Fibroblast of lung (primary cell): ENCODE results near the gene NXNL2.

ENCODE experiments used
- EZH2 ChIP-seq: IDR thresholded peaks from 2 replicates; pipeline ENCODE4 v1.5.1; 2012; ENCODE audit warnings: low read length, control low read depth, mild to moderate bottlenecking; ENCODE audit errors: missing control alignments
- TF ChIP-seq, protein P1 (sequence below), 2 donors: IDR thresholded peaks in 1 of 2; conservative IDR thresholded peaks in 1 of 2; 1 replicate in 1 of 2; 2 replicates in 1 of 2; pipeline ENCODE4 v1.5.1; 2011 to 2012; ENCODE audit warnings: low read length in 2 of 2, control low read depth in 1 of 2, inconsistent platforms in 1 of 2, low read depth in 1 of 2, mild to moderate bottlenecking in 1 of 2

GRCh38 chr9:88536951-88537760 lies 2.2 kb downstream of the NXNL2 start:
- TF ChIP-seq, protein P1, sequence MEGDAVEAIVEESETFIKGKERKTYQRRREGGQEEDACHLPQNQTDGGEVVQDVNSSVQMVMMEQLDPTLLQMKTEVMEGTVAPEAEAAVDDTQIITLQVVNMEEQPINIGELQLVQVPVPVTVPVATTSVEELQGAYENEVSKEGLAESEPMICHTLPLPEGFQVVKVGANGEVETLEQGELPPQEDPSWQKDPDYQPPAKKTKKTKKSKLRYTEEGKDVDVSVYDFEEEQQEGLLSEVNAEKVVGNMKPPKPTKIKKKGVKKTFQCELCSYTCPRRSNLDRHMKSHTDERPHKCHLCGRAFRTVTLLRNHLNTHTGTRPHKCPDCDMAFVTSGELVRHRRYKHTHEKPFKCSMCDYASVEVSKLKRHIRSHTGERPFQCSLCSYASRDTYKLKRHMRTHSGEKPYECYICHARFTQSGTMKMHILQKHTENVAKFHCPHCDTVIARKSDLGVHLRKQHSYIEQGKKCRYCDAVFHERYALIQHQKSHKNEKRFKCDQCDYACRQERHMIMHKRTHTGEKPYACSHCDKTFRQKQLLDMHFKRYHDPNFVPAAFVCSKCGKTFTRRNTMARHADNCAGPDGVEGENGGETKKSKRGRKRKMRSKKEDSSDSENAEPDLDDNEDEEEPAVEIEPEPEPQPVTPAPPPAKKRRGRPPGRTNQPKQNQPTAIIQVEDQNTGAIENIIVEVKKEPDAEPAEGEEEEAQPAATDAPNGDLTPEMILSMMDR (conservative IDR thresholded peaks at IDR 0.05 in 1 of 2, IDR thresholded peaks at IDR 0.05 in 1 of 2; ENCODE audit: low read depth in 1 of 2, low read length in 2 of 2), result no peak
- TF ChIP-seq EZH2, result no peak
